NCI-H82 (cell line): ENCODE measurements around the gene CADPS2.
A peak's percentile ranks its signal among the peaks of the same experiment; 100 is the strongest.

Experiments
- DNase-seq: peaks from one replicate; lab custom pipeline; 2025; lab: John Stamatoyannopoulos, UW

CADPS2 gene

DNA sequence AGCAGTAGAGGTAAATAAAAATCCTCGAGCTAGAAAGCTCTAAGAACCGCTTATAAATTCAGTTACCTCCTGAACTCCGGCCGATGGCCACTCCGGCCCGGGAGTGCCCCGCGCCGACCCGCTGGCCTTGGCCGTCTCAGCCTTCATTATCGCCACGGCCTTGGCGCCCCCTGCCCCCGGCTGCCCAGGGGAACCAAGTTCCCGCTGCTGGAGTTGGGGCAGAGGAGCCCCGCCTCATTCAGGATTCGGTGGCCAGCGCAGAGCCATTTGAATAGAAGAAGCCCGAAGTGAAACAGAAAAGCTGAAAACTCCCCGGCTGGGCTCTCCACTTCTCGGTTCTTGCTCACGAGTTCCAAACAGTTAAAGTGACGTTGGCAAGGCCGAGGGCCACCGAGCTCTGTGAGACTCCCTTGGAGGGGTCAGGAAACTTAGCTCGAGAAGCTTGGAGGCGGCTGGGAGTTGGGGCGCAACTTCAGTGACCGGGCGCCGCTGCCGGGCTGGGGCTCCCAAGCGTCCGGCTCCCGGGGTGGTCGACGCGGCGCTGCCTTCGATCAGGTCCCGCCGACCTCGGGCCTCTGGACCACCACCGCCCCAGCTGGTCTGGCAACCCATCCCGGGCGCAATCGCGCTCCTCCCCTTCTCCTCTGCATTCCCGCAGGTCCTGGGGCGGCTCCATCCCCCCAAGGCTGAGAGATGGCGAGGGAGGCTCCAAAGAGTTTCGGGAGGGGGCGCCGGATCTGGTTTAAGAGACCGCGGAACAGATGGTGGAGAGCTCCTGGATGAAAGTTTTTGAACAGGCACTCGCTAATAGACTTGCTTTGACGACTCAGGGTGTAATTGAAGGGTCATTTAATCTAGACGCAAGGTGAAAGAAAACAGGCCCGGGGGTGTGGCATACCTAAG lies 575.9 kb downstream of the CADPS2 start:
- peak; percentile 62 for DNase-seq

DNA sequence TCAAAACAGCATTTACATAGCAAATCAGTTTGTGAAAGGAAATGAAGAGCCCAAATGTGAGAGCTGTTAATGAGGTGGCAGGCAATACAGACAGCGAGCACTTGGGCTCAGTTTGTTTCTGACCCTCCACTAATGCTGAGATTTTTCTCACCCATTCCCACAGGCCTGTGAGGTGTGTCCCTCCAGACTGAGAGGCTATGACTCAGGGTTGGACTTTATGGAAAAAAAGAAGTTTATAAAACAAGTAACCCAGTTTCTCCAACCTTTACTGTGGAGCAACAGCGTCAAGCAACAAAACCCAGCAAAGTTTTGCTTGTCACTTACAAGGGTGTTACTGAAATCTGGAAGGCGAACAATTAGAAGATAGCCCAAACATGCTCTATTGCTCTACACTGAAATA lies 576.8 kb downstream of the CADPS2 start:
- no peak for DNase-seq

- peak; percentile 88 for DNase-seq
Measured at GRCh38 chr7:122307228-122307621, 579.0 kb downstream of the CADPS2 start.

DNA sequence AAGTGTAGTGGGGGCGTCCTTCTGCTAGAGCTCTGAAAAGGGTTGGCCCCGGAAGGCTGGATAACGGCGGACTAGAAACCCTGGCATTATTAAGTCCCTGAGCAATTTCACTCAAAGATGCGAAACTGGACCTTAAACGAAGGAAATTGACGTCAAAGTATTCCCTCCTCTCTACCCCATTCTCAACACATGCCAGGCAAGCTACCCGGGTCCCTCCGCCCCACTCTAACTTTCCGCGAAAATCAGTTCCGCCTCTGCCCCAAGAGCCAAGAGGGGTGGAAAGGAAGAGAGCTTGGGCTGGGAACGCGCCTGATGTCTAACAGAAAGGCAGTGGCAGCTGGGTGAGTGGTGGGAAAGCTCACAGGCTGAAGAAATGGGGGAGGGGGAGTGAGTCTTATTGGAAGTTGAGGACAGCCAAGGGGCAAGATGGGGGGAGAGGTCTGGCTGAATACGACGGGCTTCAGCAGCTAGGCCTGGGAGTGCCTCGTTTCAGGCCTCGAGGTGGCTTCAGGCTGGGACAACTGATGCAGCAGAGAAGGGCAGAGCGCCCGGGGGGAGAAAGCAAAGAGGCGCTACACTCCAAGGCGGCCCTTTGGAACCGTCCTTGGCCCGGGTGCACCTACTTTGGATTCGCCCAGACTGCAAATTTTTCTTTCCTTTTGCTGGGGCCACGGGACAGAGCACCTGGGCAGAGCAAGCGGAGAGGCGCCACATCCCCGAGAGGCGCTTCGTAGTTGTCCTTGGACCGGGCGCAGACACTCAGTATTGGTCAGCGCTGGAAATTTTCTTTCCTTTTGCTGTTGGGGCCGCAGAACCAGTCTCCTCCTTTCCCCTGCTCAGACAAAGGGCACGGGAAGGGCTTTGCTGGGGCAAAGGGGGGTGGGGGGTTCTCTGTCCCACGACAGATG lies 579.7 kb downstream of the CADPS2 start:
- peak; percentile 76 for DNase-seq

DNA sequence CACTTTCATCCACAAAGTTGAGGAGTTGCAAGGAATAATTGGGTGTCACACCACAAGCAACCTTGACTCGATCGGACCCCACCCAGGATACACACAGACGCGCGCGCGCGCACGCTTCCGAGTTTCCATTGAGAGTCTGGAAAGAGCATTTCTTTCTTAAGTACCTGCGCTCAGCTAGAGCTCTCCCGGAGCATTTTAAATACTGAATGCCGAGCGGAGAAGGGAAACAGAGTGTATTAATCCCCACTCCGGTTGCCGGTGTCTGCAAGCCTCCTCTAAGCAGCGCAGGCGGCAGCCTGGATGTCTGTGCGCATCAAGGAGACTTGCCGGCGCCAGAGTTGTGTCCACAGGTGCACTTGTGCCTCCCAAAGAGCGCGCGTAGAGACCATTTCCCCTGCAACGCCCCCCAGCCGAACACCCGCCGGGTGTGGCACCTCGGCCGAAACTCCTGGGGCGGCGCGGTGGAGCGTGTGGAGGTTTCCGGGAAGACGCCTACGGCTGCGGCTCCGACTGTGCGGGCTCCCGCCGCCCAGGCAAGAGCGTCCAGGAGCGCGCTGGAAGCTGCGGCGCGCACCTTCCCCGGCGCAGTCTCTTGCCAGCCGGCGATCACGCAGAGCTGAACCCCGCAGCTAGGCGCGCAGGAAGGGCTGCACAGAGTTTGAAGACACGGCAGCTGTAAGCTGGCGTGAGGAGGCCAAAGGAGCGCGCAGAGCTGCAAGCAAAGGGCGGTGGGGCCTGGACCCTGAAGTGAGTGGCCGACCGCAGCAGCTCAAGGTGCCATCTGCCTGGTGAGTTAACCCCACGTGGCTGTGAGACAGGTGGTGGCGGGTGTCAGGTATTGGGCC lies 580.6 kb downstream of the CADPS2 start:
- peak; percentile 76 for DNase-seq

GRCh38 chr7:122304996-122305421 lies 581.3 kb downstream of the CADPS2 start:
- peak; percentile 75 for DNase-seq

GRCh38 chr7:122304319-122304975 lies 581.8 kb downstream of the CADPS2 start, which contains the start of gene FEZF1:
FEZF1 (minus strand) TSS chr7:122304750; CDS start chr7:122304437, 313 bp downstream.
- peak; percentile 38 for DNase-seq

DNA sequence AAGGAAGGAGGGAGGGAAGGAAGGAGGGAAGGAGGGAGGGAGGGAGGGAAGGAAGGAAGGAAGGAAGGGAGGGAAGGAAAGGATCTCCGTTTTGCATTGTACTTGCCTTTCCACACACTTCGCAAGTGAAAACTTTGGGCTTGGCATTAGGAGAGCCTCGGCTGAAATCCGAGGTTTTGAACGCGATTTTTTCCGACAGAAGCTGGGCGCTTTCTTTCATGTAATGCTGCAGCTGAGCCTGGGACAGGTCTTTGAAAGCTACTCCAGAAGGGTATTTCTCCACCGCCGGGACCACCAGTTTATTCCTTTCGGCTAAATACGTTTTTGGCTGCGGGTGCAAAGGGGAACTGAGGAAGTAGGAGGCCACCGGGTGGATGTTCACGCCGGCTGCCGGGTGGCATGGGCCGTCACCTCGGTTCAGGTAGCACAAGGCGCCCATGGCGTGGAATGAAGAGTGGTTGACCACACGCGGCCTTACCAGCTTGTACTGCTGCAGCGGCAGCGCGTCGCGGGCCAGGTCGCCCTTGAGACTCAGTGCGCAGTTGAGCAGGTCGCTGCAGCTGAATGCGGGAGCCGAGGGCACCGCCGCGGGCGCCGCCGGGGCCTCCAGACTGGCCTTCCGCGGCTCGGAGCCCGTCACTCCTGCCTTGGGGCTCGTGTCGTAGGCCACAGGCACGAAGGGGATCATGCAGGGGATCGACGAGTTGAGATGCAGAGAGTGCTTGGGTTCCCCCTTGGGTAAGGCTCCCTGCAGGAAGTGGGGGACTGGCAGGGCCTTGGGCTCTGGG lies 582.5 kb downstream of the CADPS2 start:
- peak; percentile 51 for DNase-seq

DNA sequence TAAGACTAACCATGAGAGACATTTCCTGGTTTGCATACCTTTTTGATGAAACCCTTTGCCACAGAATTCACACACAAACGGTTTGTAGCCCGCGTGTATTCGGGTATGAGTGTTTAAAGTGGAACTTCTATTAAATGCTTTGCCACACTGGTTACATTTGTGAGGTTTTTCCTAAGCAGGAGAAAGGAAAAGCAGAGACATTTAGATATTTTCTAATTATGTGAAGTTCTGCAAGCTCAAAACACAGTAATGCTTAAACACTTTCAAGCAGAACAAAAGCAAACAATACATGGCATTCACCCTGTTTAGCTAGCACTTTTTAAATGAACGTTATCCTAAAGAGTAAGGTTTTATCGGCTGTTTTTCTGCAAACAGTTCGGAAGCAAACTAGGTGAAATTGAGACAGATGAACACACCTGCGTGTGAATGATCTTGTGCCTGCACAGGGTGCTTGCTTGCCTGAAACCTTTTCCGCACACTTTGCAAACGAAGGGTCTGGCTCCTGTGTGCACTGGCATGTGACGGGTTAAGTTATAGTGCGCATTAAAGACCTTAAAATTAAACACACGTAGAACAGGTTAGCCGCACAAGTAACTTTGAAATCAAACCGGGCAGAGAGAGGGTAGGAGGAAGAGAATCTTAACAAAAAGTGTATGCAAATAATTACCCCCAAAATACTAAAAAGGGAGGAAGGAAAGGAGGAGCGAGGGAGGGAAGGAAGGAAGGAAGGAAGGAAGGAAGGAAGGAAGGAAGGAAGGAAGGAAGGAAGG lies 583.3 kb downstream of the CADPS2 start:
- no peak for DNase-seq

GRCh38 chr7:122301858-122302760 lies 584.2 kb downstream of the CADPS2 start:
- DNase-seq, result peak; percentile 41

GRCh38 chr7:122300956-122301833 lies 585.1 kb downstream of the CADPS2 start:
- no peak for DNase-seq

DNA sequence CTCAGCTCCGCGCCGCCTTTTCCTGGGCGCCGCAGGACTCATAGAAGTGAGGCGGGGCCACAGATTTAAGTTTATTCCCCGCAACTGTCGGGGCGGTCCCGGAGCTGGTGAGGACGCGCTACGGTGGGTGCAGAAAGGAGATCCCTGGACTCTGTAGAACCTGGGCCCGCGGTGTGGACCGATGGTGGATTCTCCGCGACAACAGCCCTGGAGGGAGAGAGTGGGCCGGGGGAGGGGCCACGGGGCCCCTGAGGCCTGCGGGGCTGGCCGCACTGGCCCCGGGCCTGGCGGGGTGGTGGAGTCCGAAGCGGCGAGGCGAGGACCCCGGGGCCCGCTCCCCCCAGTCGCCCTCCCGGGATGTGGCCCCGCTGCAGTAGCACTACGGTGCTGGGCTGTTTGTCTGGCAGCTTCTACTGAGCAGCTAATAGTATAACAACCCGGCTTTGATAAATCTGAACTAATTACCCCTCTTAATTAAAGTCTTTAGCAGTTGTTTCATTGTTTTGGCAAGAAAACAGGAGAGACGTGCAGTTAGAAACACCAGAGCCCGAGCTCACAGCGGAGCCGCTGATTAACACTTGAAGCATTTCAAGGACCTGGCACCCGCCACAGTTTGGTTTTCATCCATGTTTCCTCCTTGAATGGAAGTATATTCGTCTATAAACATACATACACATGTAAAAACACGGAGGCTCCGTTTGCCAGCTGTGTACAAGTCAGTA lies 585.9 kb downstream of the CADPS2 start:
- DNase-seq, result peak; percentile 35

DNA sequence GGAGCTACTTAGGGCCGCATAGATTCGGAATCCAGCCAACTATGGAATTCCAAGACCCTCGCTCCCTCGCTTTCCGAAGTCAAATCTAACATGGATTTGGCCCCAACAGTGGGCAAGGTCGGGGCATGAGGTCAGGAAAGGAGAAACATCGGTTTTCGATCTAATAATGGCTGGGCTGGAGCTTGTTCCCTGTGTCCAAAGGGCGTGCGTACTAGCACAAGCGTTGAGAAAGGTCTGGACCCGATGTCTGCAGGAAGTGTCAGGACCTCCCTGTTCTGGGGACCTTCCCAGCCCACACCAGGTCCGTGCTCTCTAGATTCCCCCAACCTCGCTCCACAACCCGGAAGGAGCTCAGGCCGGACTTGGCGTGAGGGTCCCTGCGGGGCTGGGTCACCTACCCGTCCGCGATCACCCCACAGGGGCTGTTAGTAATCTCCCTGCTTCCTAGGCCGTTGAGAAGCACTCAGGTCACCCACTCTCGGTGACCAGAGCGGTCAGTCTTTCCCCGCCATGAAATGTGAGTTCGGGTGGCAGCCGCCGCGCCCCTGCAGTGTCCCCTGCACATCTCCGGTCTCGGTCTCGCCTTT lies 586.5 kb downstream of the CADPS2 start:
- DNase-seq, result peak; percentile 30

GRCh38 chr7:122298618-122299017 lies 587.6 kb downstream of the CADPS2 start:
- peak; percentile 40 for DNase-seq

- DNase-seq, result peak; percentile 46
Measured at GRCh38 chr7:122298131-122298530, 588.1 kb downstream of the CADPS2 start.

DNA sequence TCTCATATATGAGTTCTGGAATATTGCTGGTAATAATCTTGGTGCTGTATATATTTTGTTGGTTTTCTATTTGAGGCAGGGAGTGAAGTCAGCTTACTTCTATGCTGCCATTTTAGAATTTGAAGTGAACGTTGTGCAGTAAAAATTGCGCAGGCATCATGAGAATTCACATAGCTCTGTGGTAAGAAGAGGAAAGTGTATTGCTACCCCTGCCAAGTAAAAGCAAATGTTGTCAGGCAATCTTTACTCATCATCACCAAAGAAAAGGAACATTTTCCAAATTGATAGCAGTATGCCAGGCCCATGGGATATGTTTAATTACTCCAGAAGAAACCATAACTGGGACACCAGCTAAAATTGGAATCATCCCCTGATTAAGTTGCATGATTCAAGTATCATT lies 595.1 kb downstream of the CADPS2 start:
- DNase-seq, result no peak
